GM12874 (cell line): ENCODE results near the gene CAB39.

Source experiments
- TF ChIP-seq, protein P1 (sequence below): IDR thresholded peaks from 2 replicates; pipeline ENCODE4 v1.5.1; 2011; ENCODE audit warnings: low read depth, mild to moderate bottlenecking, control low read depth, low read length, moderate library complexity; ENCODE audit not compliant: insufficient read depth

The CAB39 gene

DNA sequence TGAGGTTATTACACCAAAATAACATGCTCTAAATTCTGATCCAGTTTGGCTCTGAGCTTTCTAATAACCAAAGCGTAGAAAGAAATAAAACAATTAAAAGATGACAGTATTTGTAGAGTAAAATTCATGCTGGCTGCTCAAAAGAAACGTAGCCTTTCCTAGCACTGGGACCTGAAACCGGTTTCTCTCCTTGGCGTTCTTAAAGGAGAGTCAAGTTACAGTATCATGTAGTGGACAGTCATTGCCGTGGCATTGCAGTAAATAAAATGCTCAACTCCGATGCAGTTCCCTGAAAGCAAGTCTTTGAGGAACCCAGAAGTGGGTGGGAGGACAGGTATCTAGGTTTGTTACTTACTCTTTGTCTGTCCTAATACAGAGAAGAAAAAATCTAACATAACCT, 99.4 kb downstream of the CAB39 start:
- TF ChIP-seq, protein P1, sequence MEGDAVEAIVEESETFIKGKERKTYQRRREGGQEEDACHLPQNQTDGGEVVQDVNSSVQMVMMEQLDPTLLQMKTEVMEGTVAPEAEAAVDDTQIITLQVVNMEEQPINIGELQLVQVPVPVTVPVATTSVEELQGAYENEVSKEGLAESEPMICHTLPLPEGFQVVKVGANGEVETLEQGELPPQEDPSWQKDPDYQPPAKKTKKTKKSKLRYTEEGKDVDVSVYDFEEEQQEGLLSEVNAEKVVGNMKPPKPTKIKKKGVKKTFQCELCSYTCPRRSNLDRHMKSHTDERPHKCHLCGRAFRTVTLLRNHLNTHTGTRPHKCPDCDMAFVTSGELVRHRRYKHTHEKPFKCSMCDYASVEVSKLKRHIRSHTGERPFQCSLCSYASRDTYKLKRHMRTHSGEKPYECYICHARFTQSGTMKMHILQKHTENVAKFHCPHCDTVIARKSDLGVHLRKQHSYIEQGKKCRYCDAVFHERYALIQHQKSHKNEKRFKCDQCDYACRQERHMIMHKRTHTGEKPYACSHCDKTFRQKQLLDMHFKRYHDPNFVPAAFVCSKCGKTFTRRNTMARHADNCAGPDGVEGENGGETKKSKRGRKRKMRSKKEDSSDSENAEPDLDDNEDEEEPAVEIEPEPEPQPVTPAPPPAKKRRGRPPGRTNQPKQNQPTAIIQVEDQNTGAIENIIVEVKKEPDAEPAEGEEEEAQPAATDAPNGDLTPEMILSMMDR: no peak

DNA sequence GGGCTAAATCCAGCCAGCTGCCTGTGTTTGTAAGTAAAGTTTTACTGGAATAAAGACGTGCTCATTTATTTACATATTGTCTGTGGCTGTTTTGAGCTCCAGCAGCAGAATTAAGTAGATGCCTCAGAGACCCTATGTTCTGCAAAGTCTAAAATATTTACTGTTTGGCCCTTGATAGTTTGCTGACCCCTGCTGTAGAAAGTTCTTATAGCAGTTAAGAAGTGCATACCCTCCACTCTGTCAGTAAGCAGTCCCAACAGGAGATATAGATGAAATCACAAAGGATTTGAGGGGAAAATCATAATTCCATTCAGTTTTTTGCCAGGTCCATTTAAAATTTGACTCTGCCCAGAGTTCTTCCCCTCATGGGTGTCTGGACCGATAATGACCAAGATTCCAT, 102.0 kb downstream of the CAB39 start:
- TF ChIP-seq, protein P1: peak; percentile 31; the same call in 1 of the 2 replicates

DNA sequence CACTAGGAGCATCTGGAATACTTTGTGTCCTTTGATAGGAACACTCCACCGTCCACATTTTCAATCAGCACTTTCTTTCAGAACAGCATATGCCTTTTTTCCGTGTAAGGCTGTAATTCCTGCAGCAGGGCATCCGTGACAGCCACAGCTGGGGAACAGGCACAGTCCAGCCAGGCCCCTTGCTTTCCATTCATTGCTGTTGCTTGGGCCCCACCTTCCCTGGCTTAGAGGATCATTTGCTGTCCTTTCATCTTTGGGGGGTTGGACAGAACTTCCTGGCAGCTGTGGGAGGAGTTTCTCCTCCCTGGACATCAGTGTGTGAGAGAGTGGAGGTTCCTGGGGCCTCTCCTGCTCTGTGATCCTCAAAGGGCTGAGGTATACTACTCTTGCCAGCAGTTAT, 102.4 kb downstream of the CAB39 start:
- TF ChIP-seq, protein P1: no peak

DNA sequence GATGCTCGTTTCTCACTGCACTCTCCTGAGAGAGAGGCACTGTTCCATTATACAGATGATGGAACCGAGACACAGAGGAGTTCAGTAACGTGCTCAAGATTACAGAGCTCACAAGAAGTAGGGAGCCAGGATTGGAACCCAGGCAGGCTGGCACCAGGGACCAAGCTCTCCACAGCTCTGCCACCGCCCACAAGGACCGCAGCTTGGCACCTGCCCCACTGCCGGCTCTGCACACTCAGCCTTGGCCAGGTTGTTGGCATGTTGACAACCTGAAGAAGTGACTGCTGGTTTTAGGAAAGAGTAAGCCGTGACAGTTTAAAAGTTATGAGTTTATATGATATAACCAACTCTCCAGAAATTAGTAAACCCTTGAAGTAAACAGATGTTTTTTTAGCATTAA, 104.1 kb downstream of the CAB39 start:
- TF ChIP-seq, protein P1: no peak

DNA sequence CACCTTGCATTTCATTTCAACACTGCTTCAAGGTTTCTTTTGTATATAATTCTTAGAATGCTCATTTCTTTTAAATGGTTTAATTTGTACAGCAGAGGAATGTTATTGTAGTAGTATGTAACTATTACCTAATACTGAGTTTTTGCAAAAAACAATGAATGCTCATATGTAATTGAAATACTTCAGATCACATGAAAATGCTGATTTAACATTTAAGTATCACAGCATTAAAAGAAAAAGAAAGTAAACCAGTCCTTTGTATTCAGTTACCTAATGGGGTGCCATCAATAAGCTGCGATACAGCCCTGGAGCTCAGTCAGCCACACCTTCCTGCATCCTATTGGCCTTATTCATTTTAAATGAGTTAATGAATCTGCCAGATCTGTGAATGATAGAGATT, 106.8 kb downstream of the CAB39 start:
- TF ChIP-seq, protein P1: no peak

DNA sequence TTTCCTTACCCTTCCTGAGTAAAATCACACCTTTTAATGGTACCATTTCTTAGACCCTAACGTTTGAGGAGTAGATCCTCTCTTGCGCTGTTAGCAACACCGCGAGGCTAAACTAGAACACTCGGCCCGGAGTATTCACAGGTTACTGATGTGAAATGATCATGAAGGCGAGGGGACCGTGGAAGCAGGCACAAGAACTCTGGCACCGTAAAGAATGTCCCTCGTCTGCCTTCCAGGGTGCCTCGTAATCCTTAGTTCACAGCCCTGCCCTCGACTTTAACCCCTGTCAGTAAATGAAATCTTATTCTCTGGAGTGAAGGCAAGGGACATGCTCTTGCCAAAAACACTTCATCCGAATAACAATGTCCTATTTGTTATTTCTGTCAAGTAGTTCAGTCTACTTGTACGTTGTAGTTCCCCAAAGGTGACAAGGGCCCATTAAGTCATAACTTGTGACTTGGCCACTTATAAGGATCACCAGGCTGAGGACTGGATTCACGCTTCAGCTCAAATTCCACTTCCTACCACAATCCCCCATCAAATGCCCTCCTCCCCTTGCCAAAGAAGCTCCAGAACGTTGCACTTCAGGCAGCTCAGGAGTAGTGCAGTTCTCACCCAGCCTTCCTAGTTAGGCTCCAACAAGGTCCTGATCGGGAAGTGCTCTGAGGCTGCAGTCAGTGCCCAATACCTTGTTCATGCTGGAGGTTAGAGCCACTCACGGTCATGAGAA, 108.8 kb downstream of the CAB39 start:
- TF ChIP-seq, protein P1: no peak

DNA sequence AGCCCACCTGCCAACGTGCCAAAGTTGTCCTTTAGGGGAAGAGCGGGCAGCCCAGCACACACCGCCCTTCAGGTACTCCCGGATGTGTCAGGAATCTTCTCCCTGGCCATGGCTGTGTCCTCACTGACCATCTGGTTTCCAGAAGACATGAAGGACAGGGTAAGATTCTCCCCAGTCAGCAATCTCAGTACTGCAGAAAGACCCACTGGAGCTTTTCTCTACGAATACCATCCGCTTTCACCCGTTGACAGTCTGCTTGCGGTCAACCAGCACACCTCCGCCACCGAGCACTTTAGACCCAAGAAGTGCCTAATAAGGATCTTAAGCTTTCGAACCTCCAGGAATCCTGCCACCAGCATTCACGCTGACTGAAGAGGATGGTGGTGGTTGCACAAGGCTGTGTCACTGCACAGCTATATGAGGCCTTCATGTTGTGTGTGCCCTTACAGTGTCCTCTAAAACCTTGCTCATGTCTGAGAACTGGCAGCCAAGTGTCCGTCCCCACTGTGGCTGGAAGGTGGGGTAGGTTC, 109.4 kb downstream of the CAB39 start:
- TF ChIP-seq, protein P1: no peak
